Uterus (tissue), 4 donors: Measurements from ENCODE around the gene ARHGAP42. TPM values are rescaled to one million over a fixed set of nuclear protein-coding genes. Genes with fewer than 3 reads are reported as not detected.

Experiments
- DNase-seq, 2 donors: peaks; one replicate each; pipeline ENCODE4 v3.0.0-alpha.2; 2019 to 2020
- H3K27ac ChIP-seq, 2 donors: fragments of 200-600 bp; sonication (generic); 1 replicate in 1 of 2; 2 replicates in 1 of 2; pipeline ENCODE4 v1.5.1; 2016 to 2018
- H3K27me3 ChIP-seq, 2 donors: fragments of 200-600 bp; sonication (generic); one replicate each; pipeline ENCODE4 v1.5.1; 2018 to 2019; ENCODE audit warnings: control low read depth in 1 of 2
- H3K36me3 ChIP-seq, 2 donors: fragments of 200-600 bp; sonication (generic); one replicate each; pipeline ENCODE4 v1.5.1; 2019; ENCODE audit warnings: control low read depth in 1 of 2
- H3K4me1 ChIP-seq, 2 donors: fragments of 200-600 bp; sonication (generic); one replicate each; pipeline ENCODE4 v1.5.1; 2018 to 2019; ENCODE audit warnings: control low read depth in 1 of 2
- H3K4me3 ChIP-seq, 2 donors: fragments of 200-600 bp; sonication (generic); 1 replicate in 1 of 2; 2 replicates in 1 of 2; pipeline ENCODE4 v1.5.1; 2018 to 2019; ENCODE audit warnings: mild to moderate bottlenecking in 1 of 2
- H3K9me3 ChIP-seq, 2 donors: fragments of 200-600 bp; sonication (generic); one replicate each; pipeline ENCODE4 v1.5.1; 2019; ENCODE audit warnings: control low read depth in 1 of 2
- CTCF ChIP-seq, 4 experiments: fragments of 200-600 bp in 2 of 4; fragments of 450-650 bp in 2 of 4; sonication (generic) in 2 of 4; IDR thresholded peaks; one replicate each; pipeline ENCODE4 v1.5.1; 2016 to 2019; ENCODE audit warnings: antibody characterized with exemption in 4 of 4, mild to moderate bottlenecking in 2 of 4, moderate library complexity in 1 of 4
- POLR2A ChIP-seq, 2 donors: fragments of 450-650 bp; IDR thresholded peaks; one replicate each; pipeline ENCODE4 v1.6.1; 2016; ENCODE audit warnings: antibody characterized with exemption in 2 of 2, mild to moderate bottlenecking in 1 of 2, moderate library complexity in 1 of 2
- intact Hi-C: fragments of 100-400 bp; cut with DNase I; formaldehyde crosslinking; loops from one replicate; pipeline ENCODE4 v1.15.1; 2023; ENCODE audit warnings: low total_unique reads
- total RNA-seq, 4 donors: library from RNA; depleted of rRNA in 3 of 4; stranded (reverse); fragments of >200 nt in 3 of 4; gene quantifications; one replicate each; pipeline versions ENCODE4 v1.1.0 to v1.2.4, GENCODE V29; 2014 to 2023
- donor health status: DM: yes; HTN: yes; CAD: no.

Gene ARHGAP42
- total RNA-seq, 4 donors from 2014 or later: 10.2 to 51.6 (median 21.1) TPM

GRCh38 chr11:100832829-100833228, 145.7 kb downstream of the ARHGAP42 start:
- no peak overlapping the region for H3K4me3 ChIP-seq
- DNase-seq: no peak
- no peaks in the 10 kb centered on the region for H3K36me3 ChIP-seq
- no peaks in the 10 kb centered on the region for H3K27me3 ChIP-seq
- no peak for TF ChIP-seq CTCF (IDR thresholded peaks at IDR 0.05)
- no peak for TF ChIP-seq POLR2A (IDR thresholded peaks at IDR 0.05)
- no peak overlapping the region for H3K27ac ChIP-seq
- no peaks in the 10 kb centered on the region for H3K4me1 ChIP-seq
- intact Hi-C loops: no loop called here
- no peaks in the 10 kb centered on the region for H3K9me3 ChIP-seq

GRCh38 chr11:100833276-100833675, 146.2 kb downstream of the ARHGAP42 start:
- no peak for TF ChIP-seq CTCF (IDR thresholded peaks at IDR 0.05)
- TF ChIP-seq POLR2A (IDR thresholded peaks at IDR 0.05): no peak
- no peaks in the 10 kb centered on the region for H3K9me3 ChIP-seq
- no peak overlapping the region for H3K27ac ChIP-seq
- H3K4me1 ChIP-seq: no peaks in the 10 kb centered on the region
- intact Hi-C loops: no loop called here
- no peaks in the 10 kb centered on the region for H3K27me3 ChIP-seq
- no peak for DNase-seq
- H3K4me3 ChIP-seq: no peak overlapping the region
- no peaks in the 10 kb centered on the region for H3K36me3 ChIP-seq

DNA sequence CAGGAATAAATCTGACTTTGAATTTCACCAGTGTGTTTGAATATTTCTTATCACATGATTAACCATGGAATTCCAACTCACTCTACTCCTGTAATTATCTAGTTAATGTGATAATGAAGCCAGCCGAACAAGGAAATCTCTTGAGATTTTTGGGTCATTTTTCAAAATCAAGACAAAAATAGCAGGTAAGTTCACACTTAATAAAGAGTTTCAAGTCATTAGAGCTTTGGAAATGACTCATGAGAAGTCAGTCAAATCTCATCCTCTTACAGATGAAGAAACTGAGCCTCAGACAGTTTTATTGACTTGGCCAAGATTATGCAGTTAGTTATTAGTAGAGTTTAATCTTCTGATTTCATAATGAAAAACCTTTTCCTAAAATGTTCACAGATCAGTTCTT, 148.8 kb downstream of the ARHGAP42 start:
- intact Hi-C loops: no loop called here
- Histone ChIP-seq H3K27me3 (no peaks in the 10 kb centered on the region), H3K36me3 (no peaks in the 10 kb centered on the region), H3K27ac (no peak overlapping the region), H3K4me3 (no peak overlapping the region), H3K9me3 (no peaks in the 10 kb centered on the region), H3K4me1 (no peaks in the 10 kb centered on the region)
- no peak for DNase-seq
- no peak for TF ChIP-seq POLR2A (IDR thresholded peaks at IDR 0.05)
- TF ChIP-seq CTCF (IDR thresholded peaks at IDR 0.05): no peak

GRCh38 chr11:100837311-100837710, 150.2 kb downstream of the ARHGAP42 start:
- Histone ChIP-seq H3K4me1 (no peaks in the 10 kb centered on the region), H3K27ac (no peak overlapping the region), H3K36me3 (no peaks in the 10 kb centered on the region), H3K4me3 (no peak overlapping the region), H3K27me3 (no peaks in the 10 kb centered on the region), H3K9me3 (no peaks in the 10 kb centered on the region)
- TF ChIP-seq CTCF (IDR thresholded peaks at IDR 0.05) (no peak), POLR2A (IDR thresholded peaks at IDR 0.05) (no peak)
- DNase-seq: no peak
- intact Hi-C loops: no loop called here

- Histone ChIP-seq H3K4me3 (no peak overlapping the region), H3K9me3 (no peaks in the 10 kb centered on the region), H3K4me1 (no peaks in the 10 kb centered on the region), H3K27me3 (no peaks in the 10 kb centered on the region), H3K36me3 (no peaks in the 10 kb centered on the region), H3K27ac (no peak overlapping the region)
- DNase-seq: no peak
- intact Hi-C loops: no loop called here
- no peak for TF ChIP-seq CTCF (IDR thresholded peaks at IDR 0.05)
- TF ChIP-seq POLR2A (IDR thresholded peaks at IDR 0.05): no peak
Observed at GRCh38 chr11:100841711-100842407, 154.8 kb downstream of the ARHGAP42 start.
